Calu3 (cell line): ENCODE results near the gene DISP3. TPM values are rescaled to one million over a fixed set of nuclear protein-coding genes. Genes with fewer than 3 reads are reported as not detected.

Experiments
- BruUV-seq: library from RNA; stranded (reverse); fragments of 400-500 nt; replicated peaks from 2 replicates; lab custom pipeline; 2021; lab: Mats Ljungman, UMichigan
- CTCF ChIA-PET: fragments of 300-600 bp; sonication (Branson Sonifier 250); formaldehyde crosslinking; loops from one replicate; lab custom pipeline; 2022; ENCODE audit warnings: antibody characterized with exemption; lab: Charles Lee
- DNase-seq: peaks from one replicate; pipeline ENCODE4 v3.0.0; 2022
- H3K27ac Mint-ChIP-seq: one replicate; pipeline ENCODE4 v1.8.0; 2022; ENCODE audit warnings: mixed read lengths; ENCODE audit not compliant: unreplicated experiment
- H3K27me3 Mint-ChIP-seq: one replicate; pipeline ENCODE4 v1.8.0; 2022; ENCODE audit warnings: mixed read lengths; ENCODE audit not compliant: unreplicated experiment
- H3K36me3 Mint-ChIP-seq: one replicate; pipeline ENCODE4 v1.8.0; 2022; ENCODE audit warnings: mild to moderate bottlenecking, moderate library complexity, mixed read lengths; ENCODE audit not compliant: insufficient read depth, unreplicated experiment
- H3K4me1 Mint-ChIP-seq: one replicate; pipeline ENCODE4 v1.8.0; 2022; ENCODE audit warnings: mild to moderate bottlenecking, low read depth, mixed read lengths; ENCODE audit not compliant: unreplicated experiment
- H3K4me3 Mint-ChIP-seq: one replicate; pipeline ENCODE4 v1.8.0; 2022; ENCODE audit warnings: mild to moderate bottlenecking, low read depth, moderate library complexity, mixed read lengths; ENCODE audit not compliant: unreplicated experiment
- H3K9me3 Mint-ChIP-seq: one replicate; pipeline ENCODE4 v1.8.0; 2022; ENCODE audit warnings: low read depth, mixed read lengths; ENCODE audit not compliant: unreplicated experiment
- intact Hi-C: fragments of 100-400 bp; cut with micrococcal nuclease; formaldehyde crosslinking; loops from one replicate; pipeline ENCODE4 v1.10.0; 2022; ENCODE audit not compliant: unreplicated experiment
- total RNA-seq: library from RNA; stranded (reverse); gene quantifications from 2 replicates; pipeline ENCODE4 v1.2.3, GENCODE V29; 2022
- TF ChIP-seq, protein P1 (sequence below): fragments of 200-600 bp; IDR thresholded peaks from one replicate; pipeline ENCODE4 v1.8.0; 2022; ENCODE audit warnings: antibody characterized with exemption; ENCODE audit not compliant: unreplicated experiment

DISP3 gene
- total RNA-seq, 1 experiment from 2014 or later = 1.3 TPM

DNA sequence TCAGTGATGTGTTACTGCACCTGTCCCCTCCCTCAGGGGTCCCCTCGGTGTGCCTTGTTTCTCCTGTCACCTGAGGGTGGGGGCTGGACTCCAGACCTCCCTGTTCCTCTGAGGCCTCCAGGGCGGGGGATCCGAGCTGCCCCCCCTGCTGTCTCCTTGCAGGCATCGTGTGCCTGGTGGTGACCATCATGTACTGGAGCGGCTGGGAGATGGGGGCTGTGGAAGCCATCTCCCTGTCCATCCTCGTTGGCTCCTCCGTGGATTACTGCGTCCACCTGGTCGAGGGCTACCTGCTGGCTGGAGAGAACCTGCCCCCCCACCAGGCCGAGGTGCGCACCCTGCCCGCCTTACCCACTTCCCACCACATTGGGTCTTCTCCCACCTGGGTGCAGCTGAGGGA, 56.4 kb downstream of the DISP3 start:
- H3K4me1 Mint-ChIP-seq = no peaks in the 10 kb centered on the region
- CTCF ChIA-PET = no interaction called here

DNA sequence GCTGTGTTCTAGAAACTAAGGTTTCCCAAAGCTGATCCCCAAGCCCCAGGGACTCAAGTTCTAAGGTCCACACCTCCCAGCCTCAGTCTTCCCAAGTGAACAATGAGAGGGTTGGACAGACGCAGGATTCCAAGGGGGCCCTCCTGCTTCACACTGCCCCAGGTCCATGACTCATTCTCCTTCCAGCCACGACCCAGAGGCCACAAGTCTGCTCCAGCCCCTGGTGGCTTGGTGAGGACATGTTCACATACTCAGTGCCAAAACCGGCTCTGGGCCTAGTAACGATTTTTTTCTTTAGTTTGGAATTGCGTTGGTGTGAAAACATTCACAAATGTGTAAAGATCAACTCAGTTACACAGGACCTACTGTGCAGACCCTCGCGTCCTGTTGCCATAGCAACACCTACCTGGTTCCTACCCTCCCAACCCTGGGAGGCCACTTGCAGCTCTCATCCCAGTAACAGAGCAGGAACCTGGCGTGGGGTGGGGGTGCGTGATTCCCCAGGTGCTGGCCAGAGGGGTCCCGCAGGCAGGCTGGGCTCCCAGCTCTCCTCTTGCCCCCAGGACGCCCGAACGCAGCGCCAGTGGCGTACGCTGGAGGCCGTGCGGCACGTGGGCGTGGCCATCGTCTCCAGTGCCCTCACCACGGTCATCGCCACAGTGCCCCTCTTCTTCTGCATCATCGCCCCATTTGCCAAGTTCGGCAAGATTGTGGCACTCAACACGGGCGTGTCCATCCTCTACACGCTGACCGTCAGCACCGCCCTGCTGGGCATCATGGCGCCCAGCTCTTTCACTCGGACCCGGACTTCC, 57.0 kb downstream of the DISP3 start:
- Mint-ChIP-seq H3K9me3 (no peaks in the 10 kb centered on the region), H3K27ac (no peak overlapping the region), H3K4me1 (no peaks in the 10 kb centered on the region), H3K36me3 (no peaks in the 10 kb centered on the region), H3K4me3 (no peak overlapping the region), H3K27me3 (peaks cover 39% of the 10 kb centered on the region)
- peak; percentile 12 for DNase-seq
- TF ChIP-seq, protein P1, sequence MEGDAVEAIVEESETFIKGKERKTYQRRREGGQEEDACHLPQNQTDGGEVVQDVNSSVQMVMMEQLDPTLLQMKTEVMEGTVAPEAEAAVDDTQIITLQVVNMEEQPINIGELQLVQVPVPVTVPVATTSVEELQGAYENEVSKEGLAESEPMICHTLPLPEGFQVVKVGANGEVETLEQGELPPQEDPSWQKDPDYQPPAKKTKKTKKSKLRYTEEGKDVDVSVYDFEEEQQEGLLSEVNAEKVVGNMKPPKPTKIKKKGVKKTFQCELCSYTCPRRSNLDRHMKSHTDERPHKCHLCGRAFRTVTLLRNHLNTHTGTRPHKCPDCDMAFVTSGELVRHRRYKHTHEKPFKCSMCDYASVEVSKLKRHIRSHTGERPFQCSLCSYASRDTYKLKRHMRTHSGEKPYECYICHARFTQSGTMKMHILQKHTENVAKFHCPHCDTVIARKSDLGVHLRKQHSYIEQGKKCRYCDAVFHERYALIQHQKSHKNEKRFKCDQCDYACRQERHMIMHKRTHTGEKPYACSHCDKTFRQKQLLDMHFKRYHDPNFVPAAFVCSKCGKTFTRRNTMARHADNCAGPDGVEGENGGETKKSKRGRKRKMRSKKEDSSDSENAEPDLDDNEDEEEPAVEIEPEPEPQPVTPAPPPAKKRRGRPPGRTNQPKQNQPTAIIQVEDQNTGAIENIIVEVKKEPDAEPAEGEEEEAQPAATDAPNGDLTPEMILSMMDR = no peak
- BruUV-seq = no TSS peak
- CTCF ChIA-PET = no interaction called here
- intact Hi-C loops = no loop called here

More for the DNA sequence above, 56.4 kb downstream of the DISP3 start:
- TF ChIP-seq, protein P1 = no peak
- no peak for DNase-seq
- intact Hi-C loops = no loop called here
- Mint-ChIP-seq H3K27me3 (peaks cover 39% of the 10 kb centered on the region), H3K9me3 (no peaks in the 10 kb centered on the region), H3K27ac (no peak overlapping the region), H3K4me3 (no peak overlapping the region), H3K36me3 (no peaks in the 10 kb centered on the region)
- BruUV-seq = no TSS peak

DNA sequence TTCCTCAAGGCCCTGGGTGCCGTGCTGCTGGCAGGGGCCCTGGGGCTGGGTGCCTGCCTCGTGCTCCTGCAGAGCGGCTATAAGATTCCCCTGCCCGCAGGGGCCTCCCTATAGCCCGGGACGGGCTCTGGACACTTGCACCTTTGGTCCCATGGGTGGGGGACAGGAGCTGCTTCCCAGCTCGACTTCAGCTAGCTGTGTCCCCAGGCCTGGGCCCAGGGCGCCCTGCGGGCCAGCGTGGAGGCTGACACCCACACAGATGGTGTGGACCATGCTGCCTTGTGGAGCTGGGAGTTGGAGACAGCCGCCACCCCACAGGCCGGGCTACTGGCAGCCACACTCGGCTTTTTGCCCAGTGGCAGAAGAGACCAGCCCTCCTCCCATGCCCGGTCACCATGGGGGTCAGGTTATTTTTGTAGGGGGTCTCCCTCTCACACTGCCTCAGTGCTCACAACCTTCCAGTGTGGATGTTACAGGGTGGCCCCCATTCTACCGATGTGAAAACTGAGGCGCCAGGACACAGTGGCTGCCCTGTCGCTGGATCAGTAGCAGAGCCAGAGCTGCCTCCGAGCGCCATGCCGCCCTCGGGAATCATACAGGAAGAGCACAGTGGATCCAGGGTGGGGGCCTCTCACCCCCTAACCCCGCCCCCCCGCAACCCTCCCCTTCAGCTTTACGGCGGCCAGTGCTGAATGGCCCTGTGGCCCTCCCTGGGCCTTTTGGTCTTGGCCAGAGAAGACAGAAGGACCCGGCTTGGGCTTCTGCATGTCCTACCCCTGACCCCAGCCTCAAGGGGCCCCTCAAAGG, 57.8 kb downstream of the DISP3 start:
- CTCF ChIA-PET = no interaction called here
- TF ChIP-seq, protein P1 = no peak
- H3K27ac Mint-ChIP-seq = no peak overlapping the region
- H3K4me1 Mint-ChIP-seq = no peaks in the 10 kb centered on the region
- no peaks in the 10 kb centered on the region for H3K36me3 Mint-ChIP-seq
- H3K9me3 Mint-ChIP-seq = no peaks in the 10 kb centered on the region
- intact Hi-C loops = no loop called here
- no peak overlapping the region for H3K4me3 Mint-ChIP-seq
- H3K27me3 Mint-ChIP-seq = peaks cover 41% of the 10 kb centered on the region
- DNase-seq = no peak
- no TSS peak for BruUV-seq

DNA sequence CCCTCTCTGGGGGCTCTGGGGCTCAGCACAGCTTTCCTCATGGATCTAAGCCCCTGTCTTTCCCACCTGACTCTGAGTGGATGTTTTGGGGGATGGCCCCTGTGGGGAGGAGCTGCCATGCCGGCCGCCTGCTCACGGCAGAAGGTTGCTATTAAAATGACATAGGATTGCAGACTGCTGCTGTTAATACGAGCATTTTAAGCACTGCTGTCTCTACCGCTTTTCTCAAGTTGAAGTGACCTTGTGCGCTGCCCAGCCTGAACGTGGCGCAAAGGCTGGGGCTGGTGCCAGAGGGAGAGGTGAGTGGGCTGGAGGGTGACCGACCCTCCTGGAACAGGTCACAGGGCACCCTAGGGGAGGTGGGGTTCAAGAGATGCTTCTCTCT, 58.4 kb downstream of the DISP3 start:
- intact Hi-C loops = no loop called here
- no peak for DNase-seq
- CTCF ChIA-PET = no interaction called here
- Mint-ChIP-seq H3K4me3 (no peak overlapping the region), H3K27me3 (peaks cover 47% of the 10 kb centered on the region), H3K4me1 (no peaks in the 10 kb centered on the region), H3K9me3 (no peaks in the 10 kb centered on the region), H3K36me3 (no peaks in the 10 kb centered on the region), H3K27ac (no peak overlapping the region)
- TF ChIP-seq, protein P1 = no peak
- no TSS peak for BruUV-seq
